Neural crest cell (in vitro differentiated cells): ENCODE results near the gene SLC22A16. TPM values are rescaled to one million over a fixed set of nuclear protein-coding genes. Genes with fewer than 3 reads are reported as not detected.
"Not testable (repeated sequence)": the region's sequence is repeated elsewhere in the genome, so short reads cannot be mapped to it uniquely, and the experiment has no call there.

Experiments used
- DNase-seq: peaks from one replicate; pipeline ENCODE4 v3.0.0; 2021; ENCODE audit warnings: low read depth, mixed read lengths, low spot score
- H3K27ac Mint-ChIP-seq: one replicate; pipeline ENCODE4 v1.8.0; 2021; ENCODE audit warnings: mild to moderate bottlenecking, mixed read lengths; ENCODE audit not compliant: unreplicated experiment
- H3K27me3 Mint-ChIP-seq: 2 replicates; pipeline ENCODE4 v1.8.0; 2021; ENCODE audit warnings: low read depth, mild to moderate bottlenecking, mixed read lengths
- H3K36me3 Mint-ChIP-seq: 2 replicates; pipeline ENCODE4 v1.8.0; 2021; ENCODE audit warnings: low read depth, mild to moderate bottlenecking, mixed read lengths
- H3K4me1 Mint-ChIP-seq: 2 replicates; pipeline ENCODE4 v1.8.0; 2021; ENCODE audit warnings: mixed read lengths
- H3K4me3 Mint-ChIP-seq: one replicate; pipeline ENCODE4 v1.8.0; 2021; ENCODE audit warnings: mild to moderate bottlenecking, mixed read lengths
- H3K9me3 Mint-ChIP-seq: 2 replicates; pipeline ENCODE4 v1.8.0; 2021; ENCODE audit warnings: mixed read lengths
- total RNA-seq: library from RNA; stranded (reverse); gene quantifications from 2 replicates; pipeline ENCODE4 v1.2.1, GENCODE V29; 2021
- TF ChIP-seq, protein P1 (sequence below): fragments of 200-600 bp; sonication (generic); conservative IDR thresholded peaks from 2 replicates; pipeline ENCODE4 v1.5.0; 2021; ENCODE audit warnings: antibody characterized with exemption, mild to moderate bottlenecking

SLC22A16 gene
- total RNA-seq, 1 donor from 2014 or later: not detected

DNA sequence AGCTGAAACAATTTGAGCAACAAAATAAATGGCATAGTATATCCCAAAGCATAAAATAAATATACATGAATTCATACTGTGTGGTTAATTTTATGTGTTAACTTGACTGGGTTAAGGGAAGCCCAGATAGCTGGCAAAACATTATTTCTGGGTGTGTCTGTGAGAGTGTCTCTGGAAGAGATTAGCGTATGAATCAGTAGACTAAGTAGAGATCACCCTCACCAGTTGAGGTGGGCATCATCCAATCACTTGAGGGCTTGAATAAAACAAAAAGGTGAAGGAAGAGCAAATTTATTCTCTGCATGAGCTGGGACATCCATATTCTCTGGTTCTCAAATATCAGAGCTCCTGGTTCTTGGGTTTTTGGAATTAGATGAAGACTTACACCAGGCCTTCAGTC, 17.9 kb downstream of the SLC22A16 start:
- Mint-ChIP-seq H3K4me1 (no peaks in the 10 kb centered on the region), H3K9me3 (peaks cover 15% of the 10 kb centered on the region), H3K36me3 (peaks cover 6% of the 10 kb centered on the region), H3K27ac (no peak overlapping the region), H3K4me3 (no peak overlapping the region), H3K27me3 (no peaks in the 10 kb centered on the region)
- DNase-seq: no peak
- TF ChIP-seq, protein P1, sequence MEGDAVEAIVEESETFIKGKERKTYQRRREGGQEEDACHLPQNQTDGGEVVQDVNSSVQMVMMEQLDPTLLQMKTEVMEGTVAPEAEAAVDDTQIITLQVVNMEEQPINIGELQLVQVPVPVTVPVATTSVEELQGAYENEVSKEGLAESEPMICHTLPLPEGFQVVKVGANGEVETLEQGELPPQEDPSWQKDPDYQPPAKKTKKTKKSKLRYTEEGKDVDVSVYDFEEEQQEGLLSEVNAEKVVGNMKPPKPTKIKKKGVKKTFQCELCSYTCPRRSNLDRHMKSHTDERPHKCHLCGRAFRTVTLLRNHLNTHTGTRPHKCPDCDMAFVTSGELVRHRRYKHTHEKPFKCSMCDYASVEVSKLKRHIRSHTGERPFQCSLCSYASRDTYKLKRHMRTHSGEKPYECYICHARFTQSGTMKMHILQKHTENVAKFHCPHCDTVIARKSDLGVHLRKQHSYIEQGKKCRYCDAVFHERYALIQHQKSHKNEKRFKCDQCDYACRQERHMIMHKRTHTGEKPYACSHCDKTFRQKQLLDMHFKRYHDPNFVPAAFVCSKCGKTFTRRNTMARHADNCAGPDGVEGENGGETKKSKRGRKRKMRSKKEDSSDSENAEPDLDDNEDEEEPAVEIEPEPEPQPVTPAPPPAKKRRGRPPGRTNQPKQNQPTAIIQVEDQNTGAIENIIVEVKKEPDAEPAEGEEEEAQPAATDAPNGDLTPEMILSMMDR: no peak

DNA sequence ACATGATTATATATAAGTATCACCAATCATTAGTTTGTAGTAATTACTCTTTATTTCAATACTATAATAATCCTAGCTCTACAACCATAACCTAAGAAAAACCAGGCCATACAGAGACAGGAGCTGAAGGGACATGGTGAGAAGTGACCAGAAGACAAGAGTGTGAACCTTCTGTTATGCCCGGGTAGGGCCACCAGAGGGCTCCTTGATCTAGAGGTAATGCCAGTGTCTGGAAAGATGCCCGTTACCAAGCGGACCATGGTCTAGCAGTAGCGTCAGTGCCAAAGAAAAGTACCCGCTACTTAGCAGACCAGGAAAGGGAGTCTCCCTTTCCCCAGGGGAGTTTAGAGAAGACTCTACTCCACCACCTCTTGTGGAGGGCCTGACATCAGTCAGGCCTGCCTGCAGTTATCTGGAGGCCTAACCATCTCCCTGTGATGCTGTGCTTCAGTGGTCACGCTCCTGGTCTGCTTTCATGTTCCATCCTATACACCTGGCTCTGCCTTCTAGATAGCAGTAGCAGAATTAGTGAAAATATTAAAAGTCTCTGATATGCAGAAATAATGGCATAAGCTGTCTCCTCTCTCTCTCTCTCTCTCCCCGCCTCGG, 18.7 kb downstream of the SLC22A16 start:
- H3K27ac Mint-ChIP-seq, H3K4me1 Mint-ChIP-seq, H3K27me3 Mint-ChIP-seq, H3K4me3 Mint-ChIP-seq, H3K36me3 Mint-ChIP-seq: not testable (repeated sequence)
- TF ChIP-seq, protein P1: peak; percentile 45
- H3K9me3 Mint-ChIP-seq: peaks cover 14% of the 10 kb centered on the region
- DNase-seq: peak; percentile 5

DNA sequence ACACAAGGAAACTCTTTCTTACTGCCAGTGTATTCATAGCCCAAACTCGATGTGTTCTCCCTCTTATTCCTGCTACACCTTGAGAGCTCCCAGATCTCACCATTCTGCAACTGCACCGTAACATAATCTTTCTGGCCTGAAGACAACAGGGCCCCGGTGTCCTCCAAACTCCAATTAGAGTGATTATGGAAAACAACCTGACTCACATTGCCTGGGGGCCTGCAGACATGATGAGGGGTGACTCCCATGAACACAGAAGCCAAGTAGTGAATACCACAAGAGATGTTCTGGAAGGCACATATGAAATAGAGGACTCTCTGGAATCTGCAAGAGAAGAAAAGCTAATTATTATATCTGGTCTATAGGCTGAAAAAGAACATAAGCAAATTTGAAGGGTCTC, 19.7 kb downstream of the SLC22A16 start:
- peaks cover 3% of the 10 kb centered on the region for H3K36me3 Mint-ChIP-seq
- DNase-seq: no peak
- H3K4me3 Mint-ChIP-seq: no peak overlapping the region
- H3K4me1 Mint-ChIP-seq: no peaks in the 10 kb centered on the region
- TF ChIP-seq, protein P1: no peak
- H3K27ac Mint-ChIP-seq: no peak overlapping the region
- peaks cover 12% of the 10 kb centered on the region for H3K9me3 Mint-ChIP-seq
- no peaks in the 10 kb centered on the region for H3K27me3 Mint-ChIP-seq

DNA sequence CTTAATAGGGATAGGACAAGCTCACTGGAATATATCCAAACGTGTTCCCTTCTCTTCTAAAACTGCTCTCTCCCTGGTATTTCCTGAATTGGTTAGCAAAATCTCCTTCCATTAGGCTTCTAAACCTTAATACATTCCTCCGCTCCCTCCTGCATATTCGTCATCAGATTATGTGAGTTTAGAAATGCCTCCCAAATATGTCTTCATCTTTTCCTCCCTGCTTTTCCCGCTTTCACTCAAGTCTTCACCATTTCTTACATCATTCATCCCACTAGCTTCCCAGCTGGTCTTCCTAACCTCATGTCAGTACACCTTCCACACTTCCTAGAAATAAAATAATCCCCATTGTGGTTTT, 26.9 kb downstream of the SLC22A16 start:
- Mint-ChIP-seq H3K27me3 (peaks cover 2% of the 10 kb centered on the region), H3K4me3 (no peak overlapping the region), H3K4me1 (no peaks in the 10 kb centered on the region), H3K27ac (no peak overlapping the region), H3K9me3 (peaks cover 2% of the 10 kb centered on the region), H3K36me3 (no peaks in the 10 kb centered on the region)
- no peak for DNase-seq
- TF ChIP-seq, protein P1: no peak

DNA sequence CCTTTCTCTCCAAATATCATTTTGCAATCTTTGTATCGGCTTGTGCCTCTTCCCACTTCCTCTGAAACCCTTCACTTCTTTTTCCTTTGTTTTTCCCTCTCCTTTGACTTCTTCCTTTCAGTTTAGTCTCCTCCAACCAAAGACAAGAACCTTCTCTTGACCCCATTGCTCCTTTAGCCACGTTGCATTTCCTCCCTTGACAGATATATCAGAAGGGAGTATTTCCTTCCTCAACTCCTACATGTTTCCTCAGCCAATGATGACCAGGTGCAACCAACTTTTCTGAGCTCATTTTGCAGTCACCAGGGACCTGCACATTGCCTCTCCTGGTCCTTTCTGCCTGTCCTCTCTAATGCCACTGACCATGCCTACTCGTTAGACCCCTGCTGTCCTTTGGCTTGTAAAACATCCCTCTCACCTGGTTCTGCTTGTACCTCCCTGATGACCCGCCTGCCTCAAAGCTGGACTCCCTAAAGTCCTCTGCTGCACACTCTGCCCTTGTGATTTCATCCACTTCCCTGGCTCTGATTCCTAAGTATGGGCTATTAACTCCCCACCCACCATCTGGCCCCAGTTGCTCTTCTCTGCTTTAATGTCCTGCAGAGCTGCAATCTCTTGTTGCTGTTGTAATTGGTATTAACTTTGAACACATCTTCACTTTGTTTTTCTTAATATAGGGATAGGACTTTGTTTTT, 27.4 kb downstream of the SLC22A16 start:
- Mint-ChIP-seq H3K27me3 (peaks cover 2% of the 10 kb centered on the region), H3K36me3 (no peaks in the 10 kb centered on the region), H3K9me3 (peaks cover under 1% of the 10 kb centered on the region), H3K4me1 (no peaks in the 10 kb centered on the region), H3K4me3 (no peak overlapping the region), H3K27ac (no peak overlapping the region)
- DNase-seq: no peak
- TF ChIP-seq, protein P1: no peak
